NCI-H345 (cell line): ENCODE results near the gene COL18A1.
"Not testable (repeated sequence)": the region's sequence is repeated elsewhere in the genome, so short reads cannot be mapped to it uniquely, and the experiment has no call there.

Experiments used
- DNase-seq: peaks from one replicate; lab custom pipeline; 2025; lab: John Stamatoyannopoulos, UW

The COL18A1 gene

GRCh38 chr21:45367402-45368351 is 37.3 kb upstream of the COL18A1 start:
- DNase-seq: no peak

DNA sequence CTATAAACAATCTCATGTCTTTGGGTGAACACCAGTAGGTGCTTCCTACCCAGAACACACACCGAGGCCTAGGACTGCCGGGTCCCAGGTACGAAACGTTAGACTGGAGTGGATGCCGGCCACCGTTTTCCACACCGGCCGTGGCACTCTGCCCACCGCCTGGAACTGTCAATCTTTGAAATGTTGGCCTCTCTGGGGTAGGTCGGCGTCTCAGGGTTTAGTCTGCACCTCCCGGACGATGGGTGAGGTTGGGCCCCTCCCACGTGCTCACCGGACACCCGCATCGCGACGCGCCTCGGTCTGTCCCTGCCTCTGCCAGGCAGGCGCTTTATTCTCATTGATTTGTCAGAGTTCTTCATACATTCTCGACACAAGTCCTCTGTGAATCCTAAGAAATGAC is 35.9 kb upstream of the COL18A1 start:
- DNase-seq: not testable (repeated sequence)

GRCh38 chr21:45370575-45370974 is 34.4 kb upstream of the COL18A1 start:
- DNase-seq: no peak

GRCh38 chr21:45371081-45371480 is 33.9 kb upstream of the COL18A1 start:
- DNase-seq: no peak

DNA sequence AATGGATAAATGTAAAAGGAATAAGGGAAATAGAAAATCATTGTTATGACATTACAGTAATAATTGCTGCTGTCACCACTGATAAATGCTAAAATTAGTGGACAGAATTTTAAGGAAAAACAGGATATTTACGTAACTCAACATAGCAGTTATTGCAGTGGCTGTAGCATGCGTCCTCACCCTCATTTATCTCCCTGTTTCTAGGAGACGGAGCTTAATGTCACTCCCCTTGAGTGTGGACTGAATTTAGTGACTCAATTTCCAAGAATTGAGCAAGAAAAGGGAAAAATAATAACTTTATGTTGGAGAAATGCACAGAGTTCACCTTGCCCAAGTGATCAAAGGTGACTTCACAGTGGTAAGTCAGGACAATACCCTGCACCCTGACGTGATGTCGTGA is 33.3 kb upstream of the COL18A1 start:
- DNase-seq: no peak

DNA sequence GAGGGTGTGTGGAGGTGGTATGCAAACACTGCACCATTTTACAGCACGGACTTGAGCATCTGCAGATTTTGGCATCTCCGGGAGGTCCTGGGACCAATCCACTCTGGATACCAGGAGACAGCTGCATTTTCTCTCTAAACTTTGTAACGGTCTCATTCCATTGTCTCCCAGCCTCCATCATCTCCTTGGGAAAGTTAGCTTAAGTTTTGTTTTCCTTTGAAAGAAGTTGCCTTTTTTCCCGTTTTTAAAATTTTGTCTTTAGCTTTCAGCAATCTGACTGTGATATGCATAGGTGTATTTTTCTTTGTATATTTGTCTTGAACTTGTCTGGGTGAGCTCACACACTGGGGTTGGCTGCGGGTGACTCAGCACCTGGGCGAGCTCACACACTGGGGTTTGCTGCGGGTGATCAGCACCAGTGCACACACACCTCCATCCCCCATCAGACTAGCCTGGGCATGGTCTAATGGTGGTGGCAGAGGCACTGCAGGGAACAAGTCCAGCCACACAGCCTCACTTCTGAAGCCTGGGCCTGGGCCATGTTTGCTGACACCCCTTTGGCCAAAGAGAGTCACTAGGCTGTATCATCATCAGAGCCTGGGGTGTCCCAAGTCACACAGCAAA is 32.1 kb upstream of the COL18A1 start:
- DNase-seq: no peak

- no peak for DNase-seq
Observed at GRCh38 chr21:45373991-45374816, 30.8 kb upstream of the COL18A1 start.

DNA sequence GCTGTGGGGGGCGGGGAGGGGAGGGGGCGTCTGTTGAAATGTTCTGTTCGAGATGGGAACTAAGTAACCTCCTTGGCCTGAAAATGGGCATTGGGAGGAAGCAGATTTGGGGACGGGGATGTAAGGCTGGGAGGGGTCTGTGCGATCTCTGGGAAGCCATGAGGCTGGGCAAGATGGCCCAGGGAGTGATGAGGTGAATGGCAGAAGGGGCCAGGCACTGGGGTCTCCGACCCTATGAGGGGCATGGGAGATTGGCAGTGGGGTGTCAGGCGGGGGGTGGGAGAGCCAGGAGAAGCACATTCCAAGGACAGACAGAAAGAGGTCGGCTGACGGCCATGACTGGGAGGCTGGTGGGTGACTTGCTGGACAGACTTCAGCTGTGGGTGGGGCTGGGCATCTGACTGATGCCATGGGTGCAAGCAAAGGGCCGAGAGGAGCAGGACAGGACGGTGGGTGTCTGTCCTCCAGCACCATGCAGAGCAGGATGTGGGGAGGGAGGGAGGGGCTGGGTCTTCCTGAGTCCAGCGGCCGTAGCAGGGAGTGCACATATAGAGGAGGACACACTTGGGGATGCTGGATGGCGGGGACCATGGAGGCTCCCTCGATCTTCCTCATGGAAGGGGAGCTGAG is 30.0 kb upstream of the COL18A1 start:
- no peak for DNase-seq

- DNase-seq: no peak
Observed at GRCh38 chr21:45376459-45377324, 28.3 kb upstream of the COL18A1 start.

GRCh38 chr21:45377325-45377709 is 27.6 kb upstream of the COL18A1 start:
- DNase-seq: no peak

DNA sequence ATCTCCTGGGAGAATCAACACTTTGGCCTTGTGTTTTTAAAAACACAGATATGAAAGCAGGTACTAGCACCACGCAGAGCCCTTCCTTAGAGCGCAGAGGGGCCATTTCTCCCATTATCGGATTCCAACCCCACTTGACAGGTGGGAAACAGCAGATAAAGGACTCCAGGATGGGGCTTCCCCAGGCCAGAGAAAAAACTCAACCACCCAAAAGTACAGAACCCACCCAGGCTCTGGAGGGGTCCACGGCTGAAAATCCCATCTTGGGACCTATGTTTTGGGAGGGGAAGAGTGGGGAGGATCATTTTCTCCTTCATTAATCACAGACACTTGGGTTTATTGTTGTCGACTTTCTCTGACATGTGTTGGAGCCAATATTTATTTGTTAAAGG is 27.1 kb upstream of the COL18A1 start:
- DNase-seq: no peak

DNA sequence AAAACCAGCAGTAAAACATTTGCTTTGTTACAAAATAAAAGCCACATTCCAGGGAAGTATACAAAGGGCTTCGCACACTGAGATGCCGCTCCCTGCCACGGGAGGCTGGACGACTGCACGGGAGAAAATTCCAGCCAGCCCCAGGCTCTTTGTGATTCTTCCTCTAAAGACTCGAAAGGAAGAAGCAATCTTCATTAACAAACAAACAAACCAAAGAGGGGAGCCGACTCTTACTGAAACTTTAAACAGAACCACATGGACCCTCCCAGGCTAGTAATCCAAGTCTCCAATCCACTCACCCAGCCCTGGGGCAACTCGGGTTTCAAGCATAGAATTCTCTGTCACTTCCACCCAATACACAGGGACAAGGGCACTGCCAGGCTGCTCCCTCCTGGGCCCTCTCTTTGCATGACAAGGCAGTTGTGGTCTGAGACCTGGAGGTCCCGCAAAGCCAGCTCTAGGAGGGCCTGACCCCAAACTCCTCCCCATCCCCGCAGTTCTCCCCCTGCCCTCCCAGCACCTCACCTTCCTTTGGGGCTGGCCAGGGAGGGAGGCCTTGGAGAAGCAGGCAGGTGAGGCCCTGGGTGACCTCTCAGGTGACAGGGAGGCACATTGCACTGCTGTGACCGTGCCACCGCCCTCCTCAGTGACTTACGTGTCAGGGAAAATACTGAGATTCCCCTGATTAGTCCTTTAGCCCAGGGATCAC is 26.6 kb upstream of the COL18A1 start:
- DNase-seq: no peak

GRCh38 chr21:45379171-45379900 is 25.6 kb upstream of the COL18A1 start:
- no peak for DNase-seq

DNA sequence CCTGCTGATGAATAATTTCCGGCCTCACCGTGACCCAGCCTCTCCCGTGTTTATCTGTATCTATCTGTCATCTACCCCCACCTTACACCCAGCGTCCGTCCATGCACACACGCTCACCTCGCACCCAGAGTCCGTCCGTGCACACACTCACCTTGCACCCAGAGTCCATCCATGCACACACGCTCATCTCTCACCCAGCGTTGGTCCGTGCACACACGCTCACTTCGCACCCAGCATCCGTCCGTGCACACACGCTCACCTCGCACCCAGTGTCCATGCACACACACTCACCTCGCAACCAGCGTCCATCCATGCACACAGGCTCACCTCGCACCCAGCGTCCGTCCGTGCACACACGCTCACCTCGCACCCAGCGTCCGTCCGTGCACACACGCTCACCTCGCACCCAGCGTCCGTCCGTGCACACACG is 25.0 kb upstream of the COL18A1 start:
- DNase-seq: no peak

DNA sequence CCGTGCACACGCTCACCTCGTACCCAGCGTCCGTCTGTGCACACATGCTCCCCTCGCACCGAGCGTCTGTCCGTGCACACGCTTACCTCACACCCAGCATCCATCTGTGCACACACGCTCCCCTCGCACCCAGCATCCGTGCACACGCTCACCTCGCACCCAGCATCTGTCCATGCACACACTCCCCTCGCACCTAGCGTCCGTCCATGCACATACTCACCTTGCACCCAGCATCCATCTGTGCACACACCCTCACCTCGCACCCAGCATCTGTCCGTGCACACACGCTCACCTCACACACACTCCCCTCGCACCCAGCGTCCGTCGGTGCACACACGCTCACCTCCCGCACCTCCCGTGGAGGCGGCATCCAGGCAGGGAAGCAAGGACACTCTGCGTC is 24.4 kb upstream of the COL18A1 start:
- DNase-seq: no peak

GRCh38 chr21:45381036-45381787 is 23.8 kb upstream of the COL18A1 start:
- DNase-seq: no peak

- no peak for DNase-seq
Observed at GRCh38 chr21:45381865-45382696, 22.9 kb upstream of the COL18A1 start.

DNA sequence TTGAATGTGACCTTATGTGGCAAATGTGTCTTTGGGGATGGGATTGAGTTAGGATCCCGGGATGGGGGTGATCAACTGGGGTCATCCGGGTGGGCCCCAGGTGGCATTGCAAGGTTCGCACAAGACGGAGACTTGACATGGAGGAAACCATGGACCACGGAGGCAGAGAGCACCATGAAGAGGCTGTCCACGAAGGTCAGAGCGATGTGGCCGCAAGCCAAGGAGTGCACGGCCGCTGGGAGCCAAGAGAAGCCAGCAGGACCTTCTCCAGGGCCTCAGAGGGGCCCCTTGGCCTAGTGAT is 22.3 kb upstream of the COL18A1 start:
- no peak for DNase-seq
